Fibroblast of the aortic adventitia (primary cell): Measurements from ENCODE around the gene LARP4B. TPM values are rescaled to one million over a fixed set of nuclear protein-coding genes. Genes with fewer than 3 reads are reported as not detected.
A peak's percentile ranks its signal among the peaks of the same experiment; 100 is the strongest.

Source experiments
- DNase-seq: peaks from one replicate; pipeline ENCODE4 v3.0.0-alpha.2; 2010; ENCODE audit warnings: low read depth
- H3K4me3 ChIP-seq: 2 replicates; pipeline ENCODE4 v1.5.1; 2011; ENCODE audit warnings: low read depth, mild to moderate bottlenecking, control low read depth, low read length, moderate library complexity
- CTCF ChIP-seq: IDR thresholded peaks from 2 replicates; pipeline ENCODE4 v1.5.1; 2011; ENCODE audit warnings: mild to moderate bottlenecking, low read length, control low read depth, inconsistent platforms; ENCODE audit not compliant: insufficient read depth
- total RNA-seq: library from RNA; depleted of rRNA; stranded (reverse); fragments of >200 nt; gene quantifications from 2 replicates; pipeline ENCODE4 v1.2.3, GENCODE V29; 2012; ENCODE audit warnings: low replicate concordance

LARP4B gene
- total RNA-seq, 1 donor, result 38.7 TPM

DNA sequence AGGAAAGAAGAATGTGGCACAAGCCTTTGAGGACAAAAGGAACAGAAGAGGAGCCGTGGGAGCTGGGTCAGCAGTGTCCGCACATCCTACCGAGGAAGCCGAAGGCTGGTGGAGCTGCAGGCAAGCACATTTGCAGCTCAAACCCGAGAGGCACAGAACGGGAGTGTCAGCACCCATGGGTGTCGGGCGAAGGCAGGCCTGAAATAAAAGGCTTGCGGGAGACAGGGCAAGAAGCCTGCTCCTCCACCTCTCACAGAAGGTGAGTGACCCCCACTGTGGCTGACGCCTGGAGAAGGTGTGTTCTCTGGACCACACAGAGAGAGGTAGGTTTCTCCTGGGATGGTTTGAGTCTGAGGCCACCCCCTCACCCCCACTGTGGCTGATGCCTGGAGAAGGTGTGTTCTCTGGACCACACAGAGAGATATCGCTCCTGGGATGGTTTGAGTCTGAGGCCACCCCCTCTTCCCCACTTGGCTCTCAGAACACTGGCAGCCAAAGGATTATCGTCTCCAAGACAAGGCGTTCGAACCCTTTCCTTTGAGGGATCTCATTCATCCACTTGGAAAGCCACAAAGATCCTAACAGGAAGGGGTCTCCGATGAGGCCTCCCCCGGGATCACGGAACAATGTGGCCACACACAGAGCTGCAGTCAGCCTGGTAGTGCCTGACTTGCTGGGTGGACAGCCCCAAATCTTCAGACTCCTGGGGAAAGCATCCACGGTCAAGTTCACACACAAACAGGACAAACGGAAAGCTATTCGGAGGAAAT lies 35.1 kb upstream of the LARP4B start:
- no peak for TF ChIP-seq CTCF
- H3K4me3 ChIP-seq, result no peak overlapping the region

DNA sequence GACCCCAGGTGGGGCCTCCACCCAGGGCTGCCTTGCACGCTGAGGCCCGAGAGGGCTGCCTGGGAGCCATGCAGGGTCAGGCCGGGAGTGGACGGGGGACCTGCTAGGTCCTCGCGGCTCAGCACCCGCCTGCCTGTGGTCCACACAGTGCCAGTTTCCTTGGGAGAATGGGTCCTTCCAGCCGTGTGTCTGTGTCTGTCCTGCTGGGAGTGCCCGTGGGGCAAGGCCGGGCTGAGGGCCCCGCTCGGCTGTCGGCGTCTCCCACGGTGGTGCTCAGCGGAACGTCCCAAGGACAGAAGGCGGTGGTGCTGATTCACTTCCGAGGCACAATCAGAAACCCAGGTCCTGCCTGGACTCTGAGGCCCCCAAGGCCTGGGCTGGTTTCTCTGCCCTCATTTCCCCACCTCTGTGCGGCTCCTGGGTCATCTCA lies 33.5 kb upstream of the LARP4B start:
- H3K4me3 ChIP-seq, result no peak overlapping the region
- no peak for TF ChIP-seq CTCF
- DNase-seq, result no peak

More for the DNA sequence above, 35.1 kb upstream of the LARP4B start:
- DNase-seq, result no peak

- no peak overlapping the region for H3K4me3 ChIP-seq
- DNase-seq, result peak; percentile 40
- no peak for TF ChIP-seq CTCF
Observed at GRCh38 chr10:964321-964987, 32.9 kb upstream of the LARP4B start.

- no peak overlapping the region for H3K4me3 ChIP-seq
- no peak for DNase-seq
- no peak for TF ChIP-seq CTCF
Observed at GRCh38 chr10:963655-964054, 32.1 kb upstream of the LARP4B start.

GRCh38 chr10:963186-963585 lies 31.7 kb upstream of the LARP4B start:
- no peak for TF ChIP-seq CTCF
- H3K4me3 ChIP-seq, result no peak overlapping the region
- no peak for DNase-seq

GRCh38 chr10:962342-962741 lies 30.8 kb upstream of the LARP4B start:
- no peak for TF ChIP-seq CTCF
- no peak overlapping the region for H3K4me3 ChIP-seq
- DNase-seq, result no peak
